HG03064 (cell line): ENCODE data around the gene COX19.
"Not testable (repeated sequence)": the region's sequence is repeated elsewhere in the genome, so short reads cannot be mapped to it uniquely, and the experiment has no call there.

ENCODE experiments used
- ATAC-seq: cut with Tn5 transposase; IDR thresholded peaks from one replicate; pipeline ENCODE4 v1.9.1; 2021; ENCODE audit warnings: low read depth; ENCODE audit not compliant: unreplicated experiment

COX19 gene

DNA sequence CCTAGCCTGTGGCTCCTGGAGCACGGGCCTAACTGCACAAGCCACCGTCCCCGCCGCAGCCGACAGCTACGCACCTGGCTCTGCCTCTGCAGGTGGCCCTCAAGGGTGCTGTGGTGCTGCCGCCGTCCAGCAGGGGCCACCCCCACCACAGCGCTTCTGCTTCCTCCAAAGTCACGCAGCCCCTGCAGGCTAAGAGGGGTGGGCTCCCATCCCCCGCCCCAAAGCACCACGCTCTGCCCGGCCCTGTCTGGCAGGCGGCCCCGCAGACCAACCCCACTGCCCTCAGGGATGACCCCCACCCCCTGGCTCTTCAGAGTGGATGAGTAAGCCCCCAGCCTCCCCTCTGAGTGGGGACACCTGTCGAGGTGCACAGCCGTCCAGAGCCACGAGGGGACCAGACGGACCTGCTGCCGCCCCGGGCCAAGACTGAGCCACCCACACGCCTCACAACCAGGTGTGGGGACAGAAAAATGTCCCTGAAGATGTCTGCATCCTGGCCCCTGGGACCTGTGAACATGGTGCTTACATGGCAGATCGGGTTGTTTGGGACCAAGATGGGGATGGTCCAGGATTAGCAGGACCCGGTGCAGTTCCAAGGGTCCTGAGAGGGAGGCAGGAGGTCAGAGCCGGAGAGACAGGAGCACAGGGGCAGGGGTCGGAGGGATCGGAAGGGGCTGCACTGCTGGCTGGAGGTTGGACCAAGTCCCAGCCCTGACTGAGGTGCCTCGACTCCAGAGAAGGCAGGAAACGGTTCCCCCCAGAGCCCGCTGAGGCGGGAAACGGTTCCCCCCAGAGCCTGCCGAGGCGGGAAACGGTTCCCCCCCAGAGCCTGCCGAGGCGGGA is 11.9 kb downstream of the COX19 start:
- no peak for ATAC-seq

GRCh38 chr7:962401-963081 is 12.8 kb downstream of the COX19 start:
- ATAC-seq = no peak

GRCh38 chr7:961546-962400 is 13.6 kb downstream of the COX19 start:
- ATAC-seq = no peak

- not testable (repeated sequence) for ATAC-seq
Measured at GRCh38 chr7:960972-961371, 14.4 kb downstream of the COX19 start.

DNA sequence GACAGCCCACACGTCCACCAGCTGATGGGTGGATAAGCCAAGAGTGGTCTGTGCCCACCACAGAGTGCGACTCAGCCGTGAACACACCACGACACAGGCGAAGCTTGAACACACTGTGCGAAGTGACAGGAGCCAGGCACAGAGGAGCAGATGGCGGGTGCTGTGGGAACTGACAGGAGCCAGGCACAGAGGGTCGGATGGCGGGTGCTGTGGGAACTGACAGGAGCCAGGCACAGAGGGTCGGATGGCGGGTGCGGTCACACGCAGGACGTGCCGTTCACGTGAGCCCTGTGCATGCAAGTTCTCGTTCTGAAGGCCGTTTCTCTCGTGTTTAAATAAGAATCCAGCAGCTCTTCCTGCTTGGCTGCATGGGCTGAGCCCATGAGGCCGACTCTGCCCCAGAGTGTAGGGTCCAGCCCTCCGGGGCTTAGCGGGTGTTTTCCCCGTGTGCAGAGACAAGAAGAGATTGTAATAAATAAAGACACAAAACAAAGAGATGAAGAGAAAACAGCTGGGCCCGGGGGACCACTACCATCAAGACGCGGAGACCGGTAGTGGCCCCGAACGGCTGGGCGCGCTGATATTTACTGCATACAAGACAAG is 15.0 kb downstream of the COX19 start:
- no peak for ATAC-seq

GRCh38 chr7:959740-960139 is 15.6 kb downstream of the COX19 start:
- not testable (repeated sequence) for ATAC-seq

GRCh38 chr7:959271-959670 is 16.1 kb downstream of the COX19 start:
- ATAC-seq = no peak

DNA sequence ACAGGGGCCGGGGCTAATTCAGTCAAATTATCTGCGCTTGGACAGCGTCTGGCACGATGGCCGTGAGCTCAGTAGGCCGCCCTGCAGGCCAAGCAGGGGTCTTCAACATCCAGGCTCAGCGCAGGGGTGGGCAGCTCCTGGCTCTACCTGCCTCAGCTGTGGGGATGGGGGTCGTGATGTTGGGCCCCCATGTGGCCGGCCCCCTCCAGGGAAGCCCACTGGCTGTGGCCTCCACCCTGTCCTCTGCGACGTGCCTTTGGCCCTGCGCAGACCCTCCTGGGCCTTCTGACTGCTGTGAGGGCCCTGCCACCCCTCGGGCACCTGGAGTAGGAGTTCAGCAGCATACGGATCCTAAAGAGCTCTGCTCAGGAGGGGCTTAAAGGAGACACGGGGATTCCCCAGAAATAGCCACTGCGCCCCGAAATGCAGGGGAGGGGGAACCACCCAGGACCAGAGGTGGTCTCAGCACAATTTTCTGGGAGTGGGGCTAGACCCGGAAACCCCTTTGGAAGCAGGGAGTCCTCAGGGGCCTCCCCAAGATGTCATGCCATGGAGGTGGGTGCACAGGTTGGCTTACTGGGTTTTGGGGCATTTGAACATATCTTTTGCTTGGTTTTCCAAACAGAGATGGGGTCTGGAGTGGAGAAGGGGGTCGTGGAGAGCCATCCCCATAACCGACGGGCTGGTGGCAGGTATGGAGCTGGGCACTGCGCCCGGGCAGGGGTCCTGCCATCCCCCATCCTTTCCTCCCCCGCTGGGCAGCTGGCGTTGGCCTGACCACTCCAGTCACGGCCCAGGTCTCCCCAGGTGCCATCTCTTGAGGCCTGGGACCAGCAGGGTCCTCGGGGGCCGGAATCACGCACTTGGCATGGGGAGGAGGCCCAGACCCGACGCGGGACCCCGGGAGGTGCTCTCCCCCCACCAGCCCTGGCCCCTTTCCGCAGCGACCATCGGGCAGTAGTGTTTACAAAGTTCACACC is 16.8 kb downstream of the COX19 start:
- no peak for ATAC-seq

DNA sequence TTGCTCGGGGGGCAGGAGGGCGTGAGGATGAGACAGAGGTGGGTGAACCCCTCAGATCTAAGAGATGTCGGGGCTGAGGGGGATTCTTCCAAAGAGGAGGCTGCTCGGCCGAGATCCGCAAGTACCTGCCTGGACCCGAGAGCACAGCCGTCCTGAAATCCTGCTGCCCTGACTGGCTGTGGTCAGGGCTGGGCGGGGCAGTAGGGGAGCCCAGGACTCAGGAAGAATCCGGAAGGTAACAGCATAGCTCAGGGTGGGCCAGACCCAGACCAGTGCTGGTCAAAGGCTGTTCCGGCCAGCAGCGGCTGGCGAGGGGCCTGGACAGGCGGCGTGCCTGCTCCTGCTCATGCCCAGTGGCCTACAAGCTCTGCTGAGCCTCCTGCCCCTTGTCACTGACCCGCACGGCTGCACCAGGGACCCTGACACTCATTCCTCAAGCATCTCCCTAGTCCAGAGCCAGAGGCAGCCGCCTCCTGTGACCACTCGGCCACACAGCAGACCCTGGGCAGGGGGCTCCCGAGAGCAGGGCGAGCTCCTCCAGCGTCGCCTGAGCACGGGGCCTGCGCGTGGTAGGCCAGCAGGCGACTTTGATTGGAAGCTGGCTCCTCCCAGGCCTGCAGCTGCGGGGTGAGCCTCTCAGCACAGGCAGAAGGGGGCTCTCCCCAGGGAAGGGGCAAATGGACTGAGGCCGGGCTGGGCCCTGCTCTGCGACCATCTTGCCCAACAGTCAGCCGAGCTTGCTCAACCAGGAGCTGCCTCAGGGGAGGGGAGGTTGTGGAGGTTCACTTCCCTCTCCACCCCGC is 17.7 kb downstream of the COX19 start:
- no peak for ATAC-seq

GRCh38 chr7:956031-956430 is 19.3 kb downstream of the COX19 start:
- no peak for ATAC-seq

- ATAC-seq = peak; percentile 41
Measured at GRCh38 chr7:954330-955238, 20.8 kb downstream of the COX19 start, which contains the start of gene ADAP1. ADAP1 (minus strand) TSS chr7:954680; CDS start chr7:954477, 203 bp downstream.

GRCh38 chr7:953547-954327 is 21.6 kb downstream of the COX19 start:
- peak; percentile 21 for ATAC-seq

DNA sequence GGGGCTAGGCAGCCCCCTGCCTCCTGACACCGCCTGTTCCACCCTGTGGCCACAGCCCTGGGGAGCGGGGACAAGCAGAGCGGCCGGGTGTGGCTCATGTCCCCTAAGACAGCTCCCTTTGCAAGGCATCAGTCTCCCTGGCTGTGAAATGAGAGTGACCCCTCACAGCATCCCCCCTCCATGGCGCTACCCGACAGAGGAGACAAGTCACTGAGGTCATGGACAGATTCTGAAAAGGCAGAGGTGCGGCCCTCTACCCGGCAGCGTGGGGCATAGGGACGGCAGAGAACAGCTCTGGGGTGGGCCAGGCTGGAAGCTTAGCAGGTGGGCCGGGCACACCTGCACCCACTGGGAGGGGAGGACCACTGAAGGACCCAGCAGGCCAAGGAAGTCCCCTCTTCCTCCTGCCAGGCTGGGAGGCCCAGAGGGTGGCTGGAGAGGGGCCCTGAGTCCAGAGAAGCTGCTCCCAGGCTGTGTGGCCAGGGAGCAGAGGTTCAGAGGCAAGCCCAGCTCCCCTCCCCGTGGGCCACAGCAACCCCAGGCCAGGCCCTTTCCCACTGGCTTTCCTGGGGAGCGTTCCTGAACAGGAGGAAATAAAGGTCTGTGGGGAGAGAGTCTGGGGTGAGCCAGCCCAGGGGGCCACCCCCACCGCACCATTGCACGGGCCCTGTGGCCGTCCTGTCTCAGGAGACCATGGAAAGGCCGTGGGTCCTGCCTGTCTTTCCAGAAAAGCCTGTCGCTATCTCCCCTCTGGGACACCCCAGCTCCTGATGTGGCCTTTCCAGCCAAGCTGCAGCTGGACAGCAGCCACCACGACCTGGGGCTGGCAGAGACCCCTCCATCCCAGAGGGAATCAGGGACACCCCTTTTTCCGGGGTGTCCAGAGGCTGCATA is 22.6 kb downstream of the COX19 start:
- no peak for ATAC-seq

- no peak for ATAC-seq
Measured at GRCh38 chr7:951881-952547, 23.3 kb downstream of the COX19 start.
